Measurements from ENCODE around the gene DIP2B.

DNA sequence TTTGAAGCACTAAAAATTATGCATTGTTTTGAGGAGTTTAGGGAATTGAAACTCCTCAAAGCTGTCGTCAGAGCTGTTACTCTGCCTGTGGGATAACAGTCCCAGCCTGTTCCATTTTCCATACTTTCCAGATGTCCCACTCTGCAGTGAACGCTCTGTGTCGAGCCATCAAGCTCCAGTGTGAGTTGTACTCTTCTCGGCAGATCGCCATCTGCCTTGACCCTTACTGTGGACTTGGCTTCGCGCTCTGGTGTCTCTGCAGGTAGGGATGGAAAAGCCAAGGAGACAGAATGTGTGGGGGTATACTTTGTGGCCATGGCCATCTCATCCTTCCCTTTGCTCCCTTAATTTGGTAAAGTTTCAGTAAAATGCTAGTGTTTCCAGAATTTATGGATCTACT, 223.6 kb downstream of the DIP2B start:
- no peak for TF ChIP-seq FOXK2 (IDR thresholded peaks at IDR 0.05)
- TF ChIP-seq SUZ12 (IDR thresholded peaks at IDR 0.05) = no peak
- no peak for TF ChIP-seq FOXA1 (IDR thresholded peaks at IDR 0.05)
- TF ChIP-seq HDGF (IDR thresholded peaks at IDR 0.05; ENCODE audit: borderline replicate concordance) = no peak
- no peak for TF ChIP-seq BHLHE40 (IDR thresholded peaks at IDR 0.05; ENCODE audit: borderline replicate concordance)
- TF ChIP-seq LEF1 (IDR thresholded peaks at IDR 0.05; ENCODE audit: borderline replicate concordance) = no peak
- TF ChIP-seq L3MBTL2 (conservative IDR thresholded peaks at IDR 0.05) = no peak
- no peak for TF ChIP-seq TARDBP (IDR thresholded peaks at IDR 0.05)
- no peak for TF ChIP-seq ZNF384 (IDR thresholded peaks at IDR 0.05)
- no peak for TF ChIP-seq CTBP1 (IDR thresholded peaks at IDR 0.05; ENCODE audit: borderline replicate concordance)
- no peak for TF ChIP-seq SP1 (IDR thresholded peaks at IDR 0.05)
- TF ChIP-seq FOXM1 (IDR thresholded peaks at IDR 0.05; ENCODE audit: borderline replicate concordance) = no peak

Data from HEK293T (cell line).